Lower leg skin (tissue), 4 donors: ENCODE results near the gene NFIA. TPM values are rescaled to one million over a fixed set of nuclear protein-coding genes. Genes with fewer than 3 reads are reported as not detected.

Experiments used
- DNase-seq, 2 donors: peaks; one replicate each; pipeline ENCODE4 v3.0.0-alpha.2; 2019; ENCODE audit warnings: low spot score in 2 of 2
- H3K4me3 ChIP-seq: fragments of 200-600 bp; sonication (generic); 2 replicates; pipeline ENCODE4 v1.5.1; 2017; ENCODE audit warnings: mild to moderate bottlenecking, low read depth; ENCODE audit not compliant: poor library complexity, severe bottlenecking
- CTCF ChIP-seq, 3 donors: fragments of 450-650 bp; IDR thresholded peaks; one replicate each; pipeline ENCODE4 v1.5.1; 2016; ENCODE audit warnings: antibody characterized with exemption in 3 of 3, mild to moderate bottlenecking in 3 of 3, moderate library complexity in 2 of 3
- POLR2A ChIP-seq, 2 donors: fragments of 450-650 bp; IDR thresholded peaks; one replicate each; pipeline ENCODE4 v1.6.1; 2016 to 2017; ENCODE audit warnings: antibody characterized with exemption in 2 of 2, mild to moderate bottlenecking in 1 of 2, moderate library complexity in 1 of 2
- WGBS, 2 donors: methylation state at CpG; one replicate each; pipeline ENCODE4 v1.1.5; 2018; 5-methylcytosine and 5-hydroxymethylcytosine counted together
- intact Hi-C: fragments of 100-400 bp; cut with DNase I; formaldehyde crosslinking; loops from one replicate; pipeline ENCODE4 v1.15.0; 2023; ENCODE audit warnings: low total_unique reads
- total RNA-seq, 4 donors: library from RNA; depleted of rRNA; stranded (reverse); fragments of >200 nt; gene quantifications; one replicate each; pipeline ENCODE4 v1.1.0, GENCODE V29; 2016

NFIA gene
- total RNA-seq, 4 donors from 2014 or later, result 26.0 to 32.5 (median 30.3) TPM

- 91 to 92% methylated on average over 5 of the region's 5 CpGs for WGBS, 2 donors
- DNase-seq, result no peak
- H3K4me3 ChIP-seq, result no peak overlapping the region
- intact Hi-C loops, result no loop called here
- no peak for TF ChIP-seq CTCF (IDR thresholded peaks at IDR 0.05)
Observed at GRCh38 chr1:61356995-61357394, 274.6 kb downstream of the NFIA start.

- H3K4me3 ChIP-seq, result no peak overlapping the region
- no peak for TF ChIP-seq CTCF (IDR thresholded peaks at IDR 0.05)
- no peak for TF ChIP-seq POLR2A (IDR thresholded peaks at IDR 0.05)
- no peak for DNase-seq
- WGBS, 2 donors, result 89 to 94% methylated on average over 5 of the region's 5 CpGs
- intact Hi-C loops, result no loop called here
Observed at GRCh38 chr1:61357539-61357938, 275.2 kb downstream of the NFIA start.

- intact Hi-C loops, result no loop called here
- H3K4me3 ChIP-seq, result no peak overlapping the region
- TF ChIP-seq CTCF (IDR thresholded peaks at IDR 0.05), result no peak
- TF ChIP-seq POLR2A (IDR thresholded peaks at IDR 0.05), result no peak
- no peak for DNase-seq
- 87% methylated on average over 8 of the region's 8 CpGs for WGBS, 2 donors
Observed at GRCh38 chr1:61358770-61359455, 276.6 kb downstream of the NFIA start.

- DNase-seq, result no peak
- no peak for TF ChIP-seq CTCF (IDR thresholded peaks at IDR 0.05)
- TF ChIP-seq POLR2A (IDR thresholded peaks at IDR 0.05), result no peak
- H3K4me3 ChIP-seq, result no peak overlapping the region
- intact Hi-C loops, result no loop called here
- 90 to 98% methylated on average over 2 of the region's 2 CpGs for WGBS, 2 donors
Observed at GRCh38 chr1:61361931-61362330, 279.6 kb downstream of the NFIA start.

- WGBS, 2 donors, result 89 to 93% methylated on average over 2 of the region's 2 CpGs
- no peak overlapping the region for H3K4me3 ChIP-seq
- intact Hi-C loops, result no loop called here
- no peak for DNase-seq
- no peak for TF ChIP-seq CTCF (IDR thresholded peaks at IDR 0.05)
Observed at GRCh38 chr1:61362351-61362750, 280.0 kb downstream of the NFIA start.

GRCh38 chr1:61368366-61368765 lies 286.0 kb downstream of the NFIA start:
- intact Hi-C loops, result no loop called here
- TF ChIP-seq CTCF (IDR thresholded peaks at IDR 0.05) (no peak), POLR2A (IDR thresholded peaks at IDR 0.05) (no peak)
- no peak overlapping the region for H3K4me3 ChIP-seq
- no peak for DNase-seq
- 95 to 96% methylated on average over 2 of the region's 2 CpGs for WGBS, 2 donors
